MM.1S (cell line): Measurements from ENCODE around the gene KCNT1.

Source experiments
- DNase-seq: peaks from one replicate; pipeline ENCODE4 v3.0.0-alpha.2; 2015
- H2AFZ ChIP-seq: fragments of 300-600 bp; sonication (generic); 2 replicates; pipeline ENCODE4 v1.6.0; 2016; ENCODE audit warnings: antibody characterized with exemption, low read length
- H3F3A ChIP-seq: fragments of 300-600 bp; sonication (generic); 2 replicates; pipeline ENCODE4 v1.6.1; 2016; ENCODE audit warnings: mild to moderate bottlenecking, antibody characterized with exemption, low read length, moderate library complexity, mixed read lengths; ENCODE audit not compliant: insufficient read depth
- H3K27ac ChIP-seq: fragments of 300-600 bp; sonication (generic); 2 replicates; pipeline ENCODE4 v1.5.1; 2016; ENCODE audit warnings: mild to moderate bottlenecking, low read length
- H3K27me3 ChIP-seq: fragments of 300-600 bp; sonication (generic); replicated peaks from 2 replicates; pipeline ENCODE4 v1.6.0; 2016; ENCODE audit warnings: low read length; ENCODE audit not compliant: insufficient read depth
- H3K36me3 ChIP-seq: fragments of 300-600 bp; sonication (generic); replicated peaks from 2 replicates; pipeline ENCODE4 v1.6.1; 2016; ENCODE audit warnings: mild to moderate bottlenecking, low read length, mixed read lengths; ENCODE audit not compliant: insufficient read depth
- H3K4me1 ChIP-seq: fragments of 300-600 bp; sonication (generic); 2 replicates; pipeline ENCODE4 v1.6.1; 2016; ENCODE audit warnings: low read length, mixed read lengths
- H3K4me2 ChIP-seq: fragments of 300-600 bp; sonication (generic); 2 replicates; pipeline ENCODE4 v1.6.0; 2016; ENCODE audit warnings: low read depth, low read length
- H3K4me3 ChIP-seq: fragments of 300-600 bp; sonication (generic); 2 replicates; pipeline ENCODE4 v1.5.1; 2016; ENCODE audit warnings: low read length, mixed read lengths
- H3K79me2 ChIP-seq: fragments of 300-600 bp; sonication (generic); 2 replicates; pipeline ENCODE4 v1.6.1; 2016; ENCODE audit warnings: mixed run types, low read length, mixed read lengths
- H3K9ac ChIP-seq: fragments of 300-600 bp; sonication (generic); 2 replicates; pipeline ENCODE4 v1.6.1; 2016; ENCODE audit warnings: low read length, mixed read lengths
- H3K9me2 ChIP-seq: fragments of 300-600 bp; sonication (generic); replicated peaks from 2 replicates; pipeline ENCODE4 v1.6.1; 2016; ENCODE audit warnings: mild to moderate bottlenecking, low read length, mixed read lengths; ENCODE audit not compliant: insufficient read depth
- H3K9me3 ChIP-seq: fragments of 300-600 bp; sonication (generic); replicated peaks from 2 replicates; pipeline ENCODE4 v1.6.1; 2016; ENCODE audit warnings: mild to moderate bottlenecking, low read length, mixed read lengths; ENCODE audit not compliant: insufficient read depth
- H4K20me1 ChIP-seq: fragments of 300-600 bp; sonication (generic); 2 replicates; pipeline ENCODE4 v1.6.1; 2016; ENCODE audit warnings: mild to moderate bottlenecking, low read length, moderate library complexity, mixed read lengths; ENCODE audit not compliant: insufficient read depth
- CTCF ChIP-seq: fragments of 300-600 bp; sonication (generic); IDR thresholded peaks from 2 replicates; pipeline ENCODE4 v1.5.1; 2016; ENCODE audit warnings: antibody characterized with exemption, low read length, mixed read lengths
- EZH2 ChIP-seq: fragments of 300-600 bp; sonication (generic); optimal IDR thresholded peaks from 2 replicates; pipeline ENCODE3; 2017; ENCODE audit warnings: low read depth, mild to moderate bottlenecking, antibody characterized with exemption, low read length, mixed read lengths
- EZH2phosphoT487 ChIP-seq: fragments of 300-600 bp; sonication (generic); IDR thresholded peaks from 2 replicates; pipeline ENCODE4 v1.6.1; 2018; ENCODE audit warnings: antibody characterized with exemption, low read length

Gene KCNT1

GRCh38 chr9:135787317-135787716 lies 85.3 kb downstream of the KCNT1 start:
- no peak overlapping the region for H3K9ac ChIP-seq
- H3K9me2 ChIP-seq, result no peaks in the 10 kb centered on the region
- TF ChIP-seq CTCF (no peak), EZH2 (no peak), EZH2phosphoT487 (no peak)
- no peaks in the 10 kb centered on the region for H3F3A ChIP-seq
- H3K27me3 ChIP-seq, result peaks cover 95% of the 10 kb centered on the region
- H3K4me2 ChIP-seq, result no peak overlapping the region
- H2AFZ ChIP-seq, result no peak overlapping the region
- no peaks in the 10 kb centered on the region for H3K9me3 ChIP-seq
- no peaks in the 10 kb centered on the region for H3K36me3 ChIP-seq
- no peak overlapping the region for H3K27ac ChIP-seq
- no peaks in the 10 kb centered on the region for H3K4me1 ChIP-seq
- H3K79me2 ChIP-seq, result no peaks in the 10 kb centered on the region
- no peaks in the 10 kb centered on the region for H4K20me1 ChIP-seq
- no peak for DNase-seq
- H3K4me3 ChIP-seq, result no peak overlapping the region

GRCh38 chr9:135787776-135788575 lies 86.0 kb downstream of the KCNT1 start:
- no peak overlapping the region for H3K4me2 ChIP-seq
- H3K36me3 ChIP-seq, result no peaks in the 10 kb centered on the region
- no peak overlapping the region for H3K9ac ChIP-seq
- peaks cover 95% of the 10 kb centered on the region for H3K27me3 ChIP-seq
- TF ChIP-seq EZH2 (no peak), EZH2phosphoT487 (no peak), CTCF (no peak)
- H3K4me1 ChIP-seq, result no peaks in the 10 kb centered on the region
- H3K79me2 ChIP-seq, result no peaks in the 10 kb centered on the region
- DNase-seq, result no peak
- H3K27ac ChIP-seq, result no peak overlapping the region
- H3K4me3 ChIP-seq, result no peak overlapping the region
- H3K9me2 ChIP-seq, result no peaks in the 10 kb centered on the region
- no peaks in the 10 kb centered on the region for H4K20me1 ChIP-seq
- no peak overlapping the region for H2AFZ ChIP-seq
- no peaks in the 10 kb centered on the region for H3K9me3 ChIP-seq
- no peaks in the 10 kb centered on the region for H3F3A ChIP-seq

GRCh38 chr9:135788576-135789300 lies 86.8 kb downstream of the KCNT1 start:
- peaks cover 95% of the 10 kb centered on the region for H3K27me3 ChIP-seq
- no peaks in the 10 kb centered on the region for H3K36me3 ChIP-seq
- no peaks in the 10 kb centered on the region for H4K20me1 ChIP-seq
- no peak for DNase-seq
- H3K4me3 ChIP-seq, result no peak overlapping the region
- no peaks in the 10 kb centered on the region for H3K9me3 ChIP-seq
- no peak overlapping the region for H3K4me2 ChIP-seq
- no peak overlapping the region for H2AFZ ChIP-seq
- TF ChIP-seq EZH2, result no peak
- no peak for TF ChIP-seq CTCF
- no peak for TF ChIP-seq EZH2phosphoT487
- no peaks in the 10 kb centered on the region for H3K4me1 ChIP-seq
- H3K79me2 ChIP-seq, result no peaks in the 10 kb centered on the region
- H3K9me2 ChIP-seq, result no peaks in the 10 kb centered on the region
- no peaks in the 10 kb centered on the region for H3F3A ChIP-seq
- H3K27ac ChIP-seq, result no peak overlapping the region
- no peak overlapping the region for H3K9ac ChIP-seq
